HG03565 (cell line): ENCODE results near the gene ANKDD1B.
"Not testable (repeated sequence)": the region's sequence is repeated elsewhere in the genome, so short reads cannot be mapped to it uniquely, and the experiment has no call there.

ENCODE experiments used
- ATAC-seq: cut with Tn5 transposase; IDR thresholded peaks from one replicate; pipeline ENCODE4 v1.9.1; 2021; ENCODE audit warnings: mild to moderate bottlenecking, moderate library complexity; ENCODE audit not compliant: unreplicated experiment

ANKDD1B gene

GRCh38 chr5:75611311-75612225 is at the start of gene ANKDD1B:
ANKDD1B (plus strand) TSS chr5:75611453; CDS start chr5:75611635, 182 bp downstream.
- ATAC-seq = no peak

DNA sequence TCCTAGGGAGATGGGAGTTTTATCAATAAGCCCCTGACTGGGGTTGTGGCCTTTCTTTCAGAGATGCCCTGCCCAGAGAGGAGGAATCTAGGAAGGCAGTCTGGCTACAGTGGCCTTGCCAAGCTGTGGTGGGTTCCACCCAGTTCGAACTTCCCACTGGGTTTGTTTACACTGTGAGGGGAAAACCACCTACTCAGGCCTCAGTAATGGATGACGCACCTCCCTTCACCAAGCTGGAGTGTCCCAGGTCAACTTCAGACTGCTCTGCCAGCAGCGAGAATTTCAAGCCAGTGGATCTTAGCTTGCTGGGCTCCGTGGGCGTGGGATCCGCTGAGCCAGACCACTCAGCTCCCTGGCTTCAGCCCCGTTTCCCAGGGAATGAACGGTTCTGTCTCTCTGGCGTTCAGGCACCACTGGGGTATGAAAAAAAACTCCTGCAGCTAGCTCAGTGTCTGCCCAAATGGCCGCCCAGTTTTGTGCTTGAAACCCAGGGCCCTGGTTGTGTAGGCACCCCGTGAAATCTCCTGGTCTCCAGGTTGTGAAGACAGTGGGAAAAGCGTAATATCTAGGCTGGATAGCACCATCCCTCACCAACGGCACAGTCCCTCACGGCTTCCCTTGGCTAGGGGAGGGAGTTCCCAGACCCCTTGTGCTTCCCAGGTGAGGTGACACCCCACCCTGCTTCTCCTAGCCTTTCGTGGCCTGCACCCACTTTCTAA is 45.1 kb upstream of the ANKDD1B start:
- ATAC-seq = not testable (repeated sequence)

GRCh38 chr5:75566710-75567309 is 44.4 kb upstream of the ANKDD1B start:
- ATAC-seq = peak; percentile 88

- no peak for ATAC-seq
Measured at GRCh38 chr5:75567710-75568109, 43.5 kb upstream of the ANKDD1B start.

- no peak for ATAC-seq
Measured at GRCh38 chr5:75568202-75568601, 43.1 kb upstream of the ANKDD1B start.

DNA sequence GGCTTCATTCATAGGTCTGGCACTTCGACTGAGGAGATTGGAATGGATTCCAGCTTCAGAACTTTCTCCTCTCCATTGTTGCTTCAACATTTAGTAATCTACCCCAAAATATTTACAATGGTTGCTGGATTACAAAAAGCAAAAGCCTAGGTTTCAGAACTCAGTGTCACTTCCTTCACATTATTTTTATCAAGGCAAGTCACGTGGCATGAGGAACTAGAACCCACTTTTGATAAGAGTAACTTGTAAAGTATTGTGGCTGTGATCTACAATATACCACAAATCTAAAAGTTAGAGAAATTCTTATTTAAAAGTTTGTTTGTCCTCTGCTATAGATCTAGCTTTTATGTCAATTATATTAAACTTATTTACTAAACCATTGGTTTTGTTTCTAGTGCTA is 39.7 kb upstream of the ANKDD1B start:
- no peak for ATAC-seq

- ATAC-seq = peak; percentile 12
Measured at GRCh38 chr5:75574791-75575190, 36.5 kb upstream of the ANKDD1B start.

DNA sequence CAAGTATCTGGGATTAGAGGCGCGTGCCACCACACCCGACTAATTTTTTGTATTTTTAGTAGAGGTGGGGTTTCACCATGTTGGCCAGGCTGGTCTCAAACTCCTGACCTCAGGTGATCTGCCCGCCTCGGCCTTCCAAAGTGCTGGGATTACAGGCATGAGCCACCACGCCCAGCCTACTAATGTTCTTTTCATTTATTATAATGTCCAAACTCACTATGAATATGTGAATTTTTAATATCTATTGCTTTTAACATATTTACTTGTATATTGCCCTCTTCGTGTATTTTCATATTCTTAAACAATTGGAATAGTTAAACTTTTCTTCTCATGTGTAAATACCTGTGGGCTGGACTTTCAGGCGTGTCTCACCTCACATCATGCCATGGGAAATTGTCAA is 33.0 kb upstream of the ANKDD1B start:
- not testable (repeated sequence) for ATAC-seq

- no peak for ATAC-seq
Measured at GRCh38 chr5:75584641-75585040, 26.6 kb upstream of the ANKDD1B start.

- no peak for ATAC-seq
Measured at GRCh38 chr5:75588666-75589065, 22.6 kb upstream of the ANKDD1B start.

- no peak for ATAC-seq
Measured at GRCh38 chr5:75600535-75600934, 10.7 kb upstream of the ANKDD1B start.

GRCh38 chr5:75601567-75601966 is 9.7 kb upstream of the ANKDD1B start:
- no peak for ATAC-seq

DNA sequence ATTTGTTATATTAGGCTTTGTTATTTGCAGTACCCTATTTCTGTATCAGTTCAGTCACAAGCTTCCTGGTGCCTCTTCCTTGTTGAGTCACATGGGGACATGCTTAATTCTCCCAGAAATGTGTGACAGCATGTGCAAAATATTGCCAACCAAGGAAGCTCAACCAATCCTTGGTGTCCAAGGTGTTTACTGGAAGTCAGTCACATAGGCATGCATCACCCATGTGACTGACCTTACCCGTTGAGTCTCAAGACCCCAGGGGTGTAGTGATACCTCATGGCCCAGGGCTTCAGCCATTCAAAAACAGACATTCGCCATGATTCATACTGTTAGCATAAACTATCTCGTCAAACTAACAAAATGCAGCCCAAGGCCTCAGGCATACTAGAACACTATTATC is 9.3 kb upstream of the ANKDD1B start:
- ATAC-seq = no peak

GRCh38 chr5:75603371-75603770 is 7.9 kb upstream of the ANKDD1B start:
- ATAC-seq = no peak

- no peak for ATAC-seq
Measured at GRCh38 chr5:75603821-75604220, 7.4 kb upstream of the ANKDD1B start.

- ATAC-seq = not testable (repeated sequence)
Measured at GRCh38 chr5:75607341-75607740, 3.9 kb upstream of the ANKDD1B start.

DNA sequence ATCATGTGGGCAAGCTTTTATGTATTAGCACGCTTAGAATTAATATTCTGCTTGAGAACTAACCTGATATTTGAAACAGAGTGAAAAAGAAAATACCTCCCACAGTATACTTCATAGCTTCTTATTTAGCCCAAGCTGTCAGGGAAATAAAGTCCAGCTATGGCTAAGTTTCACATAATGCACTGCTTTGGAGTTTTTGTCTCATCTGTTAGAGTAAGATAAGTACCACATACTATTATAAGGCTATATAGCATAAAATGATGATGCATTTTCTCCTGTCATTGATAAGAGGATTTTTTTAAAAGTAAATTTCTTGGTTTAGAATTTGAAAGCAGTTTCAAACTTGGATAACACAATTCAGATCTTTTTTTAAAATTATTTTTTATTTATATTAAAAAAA is 2.4 kb upstream of the ANKDD1B start:
- no peak for ATAC-seq

DNA sequence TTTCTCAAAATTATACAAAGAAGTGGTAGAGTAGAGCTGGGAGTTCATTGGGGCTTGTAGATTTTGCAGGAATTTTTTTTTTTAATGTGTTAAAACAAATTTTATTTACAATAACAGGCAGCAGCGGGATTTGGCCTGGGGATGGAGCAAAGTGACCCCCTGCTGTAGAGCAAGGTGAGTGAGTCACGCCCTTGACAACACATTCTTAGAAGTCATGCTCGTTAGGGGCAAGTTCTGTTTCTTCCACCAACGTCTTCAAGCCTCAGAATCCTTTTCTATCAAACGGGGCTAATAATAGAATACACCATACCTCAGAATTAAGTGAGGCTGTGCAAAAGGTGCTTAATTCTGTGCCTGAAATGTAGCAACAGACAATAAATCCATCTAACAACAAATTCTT is 1.1 kb upstream of the ANKDD1B start:
- ATAC-seq = no peak

- not testable (repeated sequence) for ATAC-seq
Measured at GRCh38 chr5:75610859-75611310, 368 bp upstream of the ANKDD1B start.

DNA sequence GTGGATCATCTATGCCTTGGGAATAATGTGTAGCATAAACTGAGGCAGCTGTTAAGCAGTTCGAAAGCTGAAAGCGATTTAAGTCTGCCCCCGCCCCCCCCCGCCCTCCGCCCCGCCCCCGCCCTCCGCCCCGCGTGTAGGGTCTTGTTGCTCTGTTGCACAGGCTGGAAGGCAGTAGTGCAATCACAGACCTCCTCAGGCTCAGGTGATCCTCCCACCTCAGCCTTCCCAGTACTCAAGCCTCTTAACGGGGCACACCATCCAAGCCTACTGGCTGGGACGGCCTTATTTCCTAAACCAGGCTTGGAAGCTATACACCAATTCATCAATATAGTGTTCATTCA is 945 bp downstream of the ANKDD1B start:
- no peak for ATAC-seq

GRCh38 chr5:75612901-75613300 is 1.6 kb downstream of the ANKDD1B start:
- no peak for ATAC-seq

DNA sequence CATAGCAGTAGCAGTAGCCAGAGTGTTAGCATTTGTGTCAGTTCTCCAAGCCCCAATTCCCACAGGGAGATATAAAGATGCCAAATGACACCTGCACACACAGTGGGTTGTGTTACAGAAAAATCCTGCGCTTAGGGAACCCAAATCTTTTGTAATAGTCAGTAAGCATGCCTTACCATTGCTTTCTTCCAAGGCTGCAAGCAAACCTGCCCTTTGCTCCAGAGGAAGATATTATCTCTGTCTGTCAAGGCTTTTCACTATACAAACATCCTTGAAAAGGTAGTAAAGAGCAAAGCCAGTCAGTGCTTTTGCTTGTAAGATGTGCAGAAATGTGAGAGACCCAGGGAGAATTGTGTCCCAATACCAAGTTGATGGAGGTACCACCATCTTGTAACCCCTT is 2.9 kb downstream of the ANKDD1B start:
- no peak for ATAC-seq
